GM19324 (cell line): ENCODE measurements around the gene ARPC1A.
"Not testable (repeated sequence)": the region's sequence is repeated elsewhere in the genome, so short reads cannot be mapped to it uniquely, and the experiment has no call there.

Experiments
- ATAC-seq: cut with Tn5 transposase; IDR thresholded peaks from one replicate; pipeline ENCODE4 v1.9.1; 2021; ENCODE audit warnings: mild to moderate bottlenecking, moderate library complexity; ENCODE audit not compliant: unreplicated experiment, low FRiP score

ARPC1A gene

DNA sequence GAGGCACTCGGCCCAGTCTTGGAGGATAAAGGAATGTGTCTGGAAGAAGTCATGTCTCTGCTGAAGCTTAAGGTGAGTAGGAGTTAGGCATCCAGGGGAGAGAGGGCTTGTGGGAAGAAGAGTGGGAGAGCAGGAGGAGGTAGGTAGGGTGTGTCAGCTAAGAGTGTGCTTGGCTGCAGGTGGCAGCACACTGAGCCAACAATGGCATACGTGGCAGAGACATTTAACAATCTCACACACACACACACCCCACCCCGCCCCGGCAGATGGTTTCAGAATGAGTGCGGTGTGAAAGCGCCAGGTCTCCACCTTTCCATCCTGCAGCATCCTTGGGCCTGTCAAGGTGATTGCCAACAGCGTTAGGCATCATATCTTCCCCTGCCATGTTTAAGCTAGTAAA is 11.2 kb upstream of the ARPC1A start:
- ATAC-seq, result no peak

DNA sequence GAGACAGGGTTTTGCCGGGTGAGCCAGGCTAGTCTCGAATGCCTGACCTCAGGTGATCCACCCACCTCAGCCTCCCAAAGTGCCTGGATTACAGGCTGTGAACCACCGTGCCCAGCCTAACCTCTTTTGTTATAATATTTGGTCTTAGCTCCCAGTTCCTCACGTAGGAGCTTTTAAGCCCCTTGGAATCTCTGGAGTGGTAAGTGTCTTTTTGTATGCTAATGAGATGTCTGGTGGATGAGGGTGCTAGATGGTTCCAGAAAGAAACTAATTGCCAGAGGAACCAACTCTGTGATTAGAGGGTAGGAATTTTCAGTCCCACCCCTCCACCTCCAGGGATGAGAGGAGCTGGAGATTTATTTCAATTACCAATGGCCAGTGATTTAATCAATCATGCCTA is 5.3 kb upstream of the ARPC1A start:
- no peak for ATAC-seq

DNA sequence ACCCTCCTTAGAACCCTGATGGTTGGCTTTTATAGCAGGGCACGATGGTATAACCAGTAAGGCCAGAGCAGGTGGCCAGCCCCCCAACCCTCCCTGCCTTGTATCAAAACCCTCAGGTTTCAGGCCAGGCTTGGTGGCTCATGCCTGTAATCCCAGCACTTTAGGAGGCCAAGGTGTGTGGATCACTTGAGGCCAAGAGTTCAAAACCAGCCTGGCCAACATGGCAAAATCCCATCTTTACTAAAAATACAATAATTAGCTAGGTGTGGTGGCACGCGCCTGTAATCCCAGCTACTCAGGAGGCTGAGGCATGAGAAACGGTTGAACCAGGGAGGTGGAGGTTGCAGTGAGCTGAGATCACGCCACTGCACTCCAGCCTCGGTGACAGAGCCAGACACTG is 3.0 kb upstream of the ARPC1A start:
- not testable (repeated sequence) for ATAC-seq

- no peak for ATAC-seq
Measured at GRCh38 chr7:99324559-99324958, 1.1 kb upstream of the ARPC1A start.

DNA sequence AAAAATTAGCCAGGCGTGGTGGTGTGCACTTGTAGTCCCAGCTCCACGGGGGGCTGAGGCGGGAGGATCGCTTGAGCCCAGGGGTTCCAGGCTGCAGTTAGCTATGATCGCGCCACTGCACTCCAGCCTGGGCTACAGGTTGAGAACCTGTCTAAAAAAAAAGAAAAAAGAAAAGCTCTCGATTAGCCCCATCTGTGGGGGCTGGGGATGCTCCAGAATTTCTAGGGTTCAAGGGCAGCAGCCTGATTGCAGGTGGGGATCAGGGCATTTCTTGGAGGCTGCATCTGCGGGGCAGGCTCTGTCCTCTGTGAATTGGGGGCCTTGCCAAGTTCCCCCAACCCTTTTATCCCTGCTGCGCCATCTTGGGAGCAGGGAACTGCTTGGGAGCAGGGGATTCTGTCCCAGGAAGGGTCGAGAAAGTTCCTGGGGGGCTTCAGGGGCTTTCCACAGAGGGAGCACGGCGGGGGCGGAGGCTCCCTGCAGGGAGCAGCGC is 651 bp upstream of the ARPC1A start:
- no peak for ATAC-seq

GRCh38 chr7:99326408-99326782 is 697 bp downstream of the ARPC1A start:
- no peak for ATAC-seq

DNA sequence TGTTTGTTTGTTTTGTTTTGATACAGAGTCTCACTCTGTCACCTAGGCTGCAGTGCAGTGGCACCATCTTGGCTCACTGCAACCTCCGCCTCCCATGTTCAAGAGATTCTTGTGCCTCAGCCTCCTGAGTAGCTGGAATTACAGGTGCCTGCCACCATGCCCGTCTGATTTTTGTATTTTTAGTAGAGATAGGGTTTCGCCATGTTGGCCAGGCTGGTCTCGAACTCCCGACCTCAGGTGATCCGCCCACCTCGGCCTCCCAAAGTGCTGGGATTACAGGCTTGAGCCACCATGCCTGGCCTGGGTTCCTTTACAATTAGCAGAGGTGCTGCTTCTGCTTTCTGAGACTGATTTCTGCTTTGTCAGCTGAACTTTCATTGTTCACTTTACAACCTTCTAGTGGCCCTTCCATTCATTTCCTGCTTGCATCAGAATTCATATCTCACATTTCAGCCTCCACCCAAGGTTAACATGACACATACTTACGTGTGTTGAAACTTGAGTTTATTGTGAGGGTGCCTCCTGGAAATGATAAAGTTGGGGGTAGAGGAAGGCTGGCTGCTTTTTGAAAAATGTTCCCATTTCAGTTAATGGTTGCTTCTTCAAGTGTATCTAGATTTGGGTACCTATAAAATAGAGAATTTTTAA is 4.7 kb downstream of the ARPC1A start:
- not testable (repeated sequence) for ATAC-seq

GRCh38 chr7:99331002-99331401 is 5.3 kb downstream of the ARPC1A start:
- no peak for ATAC-seq

GRCh38 chr7:99339595-99339994 is 13.9 kb downstream of the ARPC1A start:
- ATAC-seq, result no peak

GRCh38 chr7:99340659-99341058 is 15.0 kb downstream of the ARPC1A start:
- no peak for ATAC-seq

- no peak for ATAC-seq
Measured at GRCh38 chr7:99344061-99344647, 18.5 kb downstream of the ARPC1A start.

- ATAC-seq, result not testable (repeated sequence)
Measured at GRCh38 chr7:99350641-99351040, 24.9 kb downstream of the ARPC1A start.

DNA sequence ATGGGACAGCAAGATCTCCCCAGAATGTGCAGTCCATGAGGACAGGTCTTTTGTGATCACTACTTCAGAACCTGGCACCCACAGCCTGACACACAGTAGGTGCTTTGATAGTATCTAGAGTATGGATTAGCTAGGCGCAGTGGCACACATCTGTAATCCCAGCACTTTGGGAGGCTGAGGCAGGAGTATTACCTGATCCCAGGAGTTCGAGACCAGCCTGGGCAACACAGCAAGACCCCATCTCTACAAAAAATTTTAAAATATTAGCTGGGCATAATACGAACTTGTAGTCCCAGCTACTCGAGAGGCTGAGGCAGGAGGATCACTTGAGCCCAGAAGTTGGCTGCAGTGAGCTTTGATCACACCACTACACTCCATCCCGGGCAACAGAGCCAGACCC is 26.5 kb downstream of the ARPC1A start:
- no peak for ATAC-seq

DNA sequence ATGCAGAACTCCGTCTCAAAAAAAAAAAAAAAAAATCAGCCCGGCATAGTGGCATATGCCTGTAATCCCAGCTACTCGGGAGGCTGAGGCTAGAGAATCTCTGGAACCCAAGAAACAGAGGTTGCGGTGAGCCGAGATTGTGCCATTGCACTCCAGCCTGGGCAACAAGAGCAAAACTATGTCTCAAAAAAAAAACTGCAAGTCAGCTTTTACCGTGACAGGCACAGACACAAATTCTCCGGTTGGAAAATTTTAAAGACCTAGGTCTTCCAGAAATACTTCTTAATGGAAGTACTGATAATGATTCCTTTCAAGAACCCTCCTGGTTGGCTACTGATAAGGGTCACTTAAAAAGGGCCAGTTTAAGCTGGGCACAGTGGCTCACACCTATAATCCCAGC is 29.4 kb downstream of the ARPC1A start:
- ATAC-seq, result no peak

DNA sequence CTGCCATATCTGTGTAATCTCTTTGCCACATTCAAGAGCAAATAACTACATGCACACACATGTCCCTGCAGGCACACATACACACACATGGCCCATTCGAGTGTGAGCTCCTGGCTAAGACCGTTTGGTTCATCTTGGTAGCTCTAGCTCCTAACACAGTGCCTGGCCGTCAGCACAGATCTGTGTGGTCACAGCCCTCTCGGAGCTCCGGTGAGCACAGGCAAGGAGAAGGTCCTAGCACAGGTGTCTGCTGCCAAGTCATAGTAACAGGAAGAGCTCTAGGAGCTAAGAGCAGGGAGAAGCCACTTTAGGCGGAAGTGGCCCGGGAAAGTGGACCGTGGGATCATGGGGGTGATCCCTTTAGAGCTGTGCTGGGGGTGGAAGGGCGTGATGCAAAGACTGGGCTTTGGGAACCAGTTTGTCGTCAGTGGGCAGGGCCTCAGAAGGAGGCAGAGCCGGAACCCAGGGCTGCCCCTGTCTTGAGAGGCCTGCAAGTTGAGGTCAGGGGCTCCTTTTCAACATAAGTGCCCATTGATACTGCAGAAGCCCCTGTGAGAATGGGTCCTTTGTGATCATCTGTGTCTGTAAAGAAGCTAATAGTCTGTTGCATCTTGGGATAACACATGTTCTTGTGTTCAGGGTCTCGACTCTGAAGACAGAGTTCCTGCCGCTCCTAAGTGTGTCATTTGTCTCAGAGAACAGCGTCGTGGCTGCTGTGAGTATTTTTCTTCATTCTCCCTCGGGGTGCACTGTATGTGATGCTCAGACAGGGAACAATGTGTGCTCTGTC is 32.2 kb downstream of the ARPC1A start:
- no peak for ATAC-seq

DNA sequence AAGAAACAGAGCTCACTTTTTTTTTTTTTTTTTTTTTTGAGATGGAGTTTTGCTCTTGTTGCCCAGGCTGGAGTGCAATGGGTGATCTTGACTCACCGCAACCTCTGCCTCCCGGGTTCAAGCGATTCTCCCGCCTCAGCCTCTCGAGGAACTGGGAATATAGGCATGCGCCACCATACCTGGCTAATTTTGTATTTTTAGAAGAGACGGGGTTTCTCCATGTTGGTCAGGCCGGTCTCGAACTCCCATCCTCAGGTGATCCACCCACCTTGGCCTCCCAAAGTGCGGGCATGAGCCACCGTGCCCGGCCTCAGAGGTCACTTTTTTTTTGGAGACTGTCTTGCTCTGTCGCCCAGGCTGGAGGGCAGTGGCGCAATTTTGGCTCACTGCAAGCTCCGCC is 32.8 kb downstream of the ARPC1A start:
- not testable (repeated sequence) for ATAC-seq

GRCh38 chr7:99359465-99360154 is 33.9 kb downstream of the ARPC1A start:
- ATAC-seq, result no peak

DNA sequence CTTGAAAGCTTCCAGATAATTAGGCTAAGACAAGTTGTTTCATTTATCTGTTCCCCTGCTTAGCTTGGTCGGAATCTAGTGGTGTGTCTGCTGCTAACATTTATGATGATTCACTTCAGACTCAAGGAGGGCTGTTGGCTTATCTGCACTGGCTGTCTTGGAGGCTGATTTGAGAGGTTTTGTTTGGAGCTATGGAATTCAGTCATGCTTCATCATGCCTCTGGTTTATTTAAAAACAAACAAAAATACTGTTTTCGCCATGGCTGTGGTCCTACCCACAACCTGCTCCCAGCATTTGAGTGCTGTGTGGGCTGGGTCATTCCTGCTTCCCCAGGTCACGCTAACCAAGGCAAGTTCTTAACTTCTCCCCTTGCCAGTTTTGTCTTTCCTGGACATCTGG is 37.1 kb downstream of the ARPC1A start:
- ATAC-seq, result no peak

GRCh38 chr7:99363286-99363685 is 37.6 kb downstream of the ARPC1A start:
- no peak for ATAC-seq

DNA sequence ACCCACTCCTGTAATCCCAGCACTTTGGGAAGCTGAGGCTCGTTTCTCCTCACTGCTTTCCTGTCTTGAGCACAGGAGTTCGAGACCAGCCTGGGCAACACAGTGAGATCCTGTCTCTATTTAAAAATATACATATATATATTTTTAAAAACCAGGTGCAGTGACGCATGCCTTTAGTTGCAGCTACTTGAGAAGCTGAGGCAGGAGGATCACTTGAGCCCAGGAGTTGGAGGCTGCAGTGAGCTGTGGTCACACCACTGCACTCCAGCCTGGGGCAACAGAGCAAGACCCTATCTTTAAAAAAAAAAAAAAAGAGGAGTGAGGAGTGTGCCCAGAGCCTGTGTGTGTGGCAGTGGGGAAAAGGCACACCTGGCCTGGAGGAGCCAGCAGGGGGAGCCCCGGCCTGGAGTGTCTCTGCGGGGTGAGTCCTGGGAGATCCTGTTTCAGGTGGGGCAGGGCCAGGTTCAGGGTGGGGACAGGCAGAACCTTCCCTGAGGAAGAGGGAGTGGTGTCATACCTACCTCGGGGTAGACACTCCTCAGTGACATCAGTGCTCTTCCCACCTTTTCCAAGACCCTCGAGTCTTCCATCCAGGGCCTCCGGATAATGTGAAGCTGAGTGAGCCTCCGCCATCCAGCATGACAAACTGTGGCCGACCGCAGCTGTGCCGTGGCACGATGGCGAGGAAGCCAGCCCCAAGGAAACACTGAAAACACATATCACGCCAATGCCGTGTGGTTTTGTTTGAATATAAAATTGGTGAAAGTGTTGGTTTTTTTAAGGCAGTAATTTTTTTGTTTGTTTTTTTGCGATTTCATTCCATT is 39.8 kb downstream of the ARPC1A start:
- no peak for ATAC-seq
